ENCODE measurements around the gene CALB2.
A peak's percentile ranks its signal among the peaks of the same experiment; 100 is the strongest.

Gene CALB2

GRCh38 chr16:71399801-71400563, 41.5 kb downstream of the CALB2 start:
- no peak for DNase-seq

DNA sequence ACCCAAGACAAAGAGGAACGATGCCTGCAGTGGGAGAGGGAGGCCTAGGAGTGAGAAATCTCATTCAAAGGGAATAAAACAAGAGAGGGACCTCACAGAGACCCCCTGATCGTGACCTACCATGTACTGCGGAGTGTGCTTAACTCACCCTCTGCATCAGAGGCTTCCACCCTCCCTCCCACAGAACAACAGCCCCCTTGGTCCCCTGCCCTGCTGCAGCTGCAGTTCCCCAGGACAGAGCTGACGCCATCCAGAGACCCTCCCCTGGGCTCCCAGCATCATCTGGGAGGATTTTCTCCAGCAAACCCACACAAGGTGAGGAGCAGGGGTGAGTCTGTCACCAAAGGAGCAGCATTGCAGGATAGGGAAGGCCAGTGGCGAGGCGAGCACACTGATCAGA, 43.5 kb downstream of the CALB2 start:
- no peak for DNase-seq

DNA sequence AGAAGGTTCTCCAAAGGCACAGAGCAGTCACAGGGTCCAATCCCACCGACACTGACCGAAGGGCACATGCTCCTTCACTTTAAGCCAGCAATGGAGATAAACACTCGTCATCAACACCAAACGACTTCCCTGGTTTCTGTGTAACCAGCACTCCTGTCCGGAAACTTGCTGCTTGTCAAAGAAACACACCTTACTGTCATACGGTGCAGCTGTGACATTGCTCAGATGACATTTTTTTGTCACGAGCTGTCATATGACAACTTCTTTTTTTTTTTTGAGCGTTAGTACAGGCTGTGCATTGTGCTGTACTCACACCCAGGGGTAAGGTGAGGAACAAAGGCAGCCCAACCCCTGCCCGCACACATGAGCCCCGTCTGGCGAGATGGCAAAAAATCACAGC, 44.2 kb downstream of the CALB2 start:
- no peak for DNase-seq

DNA sequence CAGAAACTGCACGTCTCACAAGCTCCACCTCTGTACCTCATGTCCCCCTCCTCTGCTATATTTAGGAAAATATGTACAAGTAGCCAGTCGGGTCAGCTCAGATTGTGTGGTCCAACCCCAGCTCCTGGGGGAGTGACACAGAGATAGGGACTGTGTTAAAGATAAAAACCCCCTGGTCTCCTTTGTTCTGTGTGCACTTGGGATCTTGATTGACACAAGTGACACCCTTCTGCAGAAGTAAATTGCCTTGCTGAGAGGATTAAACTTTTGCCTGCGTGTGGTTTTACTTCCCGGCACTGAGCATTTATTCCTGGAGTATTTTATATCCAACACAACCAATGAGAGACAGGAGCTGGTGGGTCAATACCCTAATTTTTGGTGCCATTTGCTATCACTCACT, 45.8 kb downstream of the CALB2 start:
- DNase-seq = no peak

DNA sequence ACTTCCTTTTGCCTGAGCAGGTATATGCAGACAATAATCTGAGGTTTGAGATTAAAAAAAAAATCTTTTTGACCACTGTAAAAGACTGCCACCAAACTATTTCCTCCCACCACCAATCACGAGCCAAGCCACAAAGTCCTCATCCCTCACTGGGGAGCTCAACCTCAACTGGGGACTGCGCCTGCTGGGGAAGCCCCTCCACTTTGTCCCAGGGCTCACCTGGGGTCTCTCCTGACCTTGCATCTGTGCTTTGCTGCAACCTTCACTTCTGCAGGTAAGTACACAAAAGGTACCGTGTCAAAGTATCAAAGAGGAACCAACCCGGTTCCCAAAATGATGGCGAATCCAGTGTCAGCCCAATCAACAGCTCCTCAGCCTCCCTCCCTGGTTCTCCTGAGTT, 47.8 kb downstream of the CALB2 start:
- no peak for DNase-seq

GRCh38 chr16:71406724-71407123, 48.2 kb downstream of the CALB2 start:
- DNase-seq = no peak

- DNase-seq = no peak
These were observed 49.2 kb downstream of the CALB2 start for GRCh38 chr16:71407731-71408130.

DNA sequence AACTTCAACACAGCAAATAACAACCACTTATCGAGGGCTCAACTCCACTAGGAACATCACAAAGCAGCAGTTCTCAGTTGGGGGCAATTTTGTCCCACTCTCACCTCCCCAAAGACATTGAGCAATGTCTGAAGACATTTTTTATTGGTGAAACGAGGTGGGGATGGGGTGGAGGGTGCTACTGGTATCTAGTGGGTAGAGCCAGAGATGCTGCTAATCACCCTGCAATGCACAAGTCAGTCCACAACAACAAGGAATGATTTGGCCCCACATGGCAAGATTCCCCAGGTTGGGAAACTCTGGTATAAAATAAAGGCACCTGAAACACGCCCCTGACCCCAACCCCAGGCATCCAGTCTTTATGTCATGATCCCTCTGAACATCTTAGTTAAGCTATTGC, 50.0 kb downstream of the CALB2 start:
- DNase-seq = no peak

DNA sequence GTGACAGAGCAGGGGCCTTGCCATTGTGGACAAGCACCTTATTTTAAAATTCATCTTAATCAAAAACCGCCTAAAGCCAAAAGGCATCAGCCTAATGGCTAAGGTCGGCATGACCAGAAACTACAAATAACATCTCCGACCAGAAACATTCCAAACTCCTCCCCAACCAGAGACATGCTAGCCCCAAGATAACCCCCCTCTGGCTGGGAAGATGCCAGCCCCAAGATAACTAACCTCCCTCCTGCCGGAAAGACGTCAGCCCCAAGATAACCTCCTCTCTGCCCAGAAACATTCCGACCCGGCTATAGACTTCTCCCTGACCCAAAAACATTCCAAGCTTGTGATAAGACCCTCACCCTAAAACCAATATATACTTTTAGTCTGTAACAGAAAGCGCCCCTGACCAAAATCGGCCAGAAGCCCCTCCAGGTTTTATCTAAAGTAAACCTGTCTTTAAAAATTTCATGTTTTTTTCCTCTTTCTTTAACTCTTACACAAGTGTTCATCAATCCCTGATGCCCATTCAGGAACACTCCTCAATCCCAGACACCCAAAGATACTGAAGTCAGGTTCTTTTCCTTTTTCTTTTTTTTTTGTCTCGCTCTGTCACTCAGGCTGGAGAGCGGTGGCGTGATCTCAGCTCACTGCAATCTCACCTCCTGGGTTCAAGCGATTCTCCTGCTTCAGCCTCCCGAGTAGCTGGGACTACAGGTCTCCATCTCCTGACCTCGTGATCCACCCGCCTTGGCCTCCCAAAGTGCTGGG, 50.7 kb downstream of the CALB2 start:
- DNase-seq = no peak

GRCh38 chr16:71410146-71410545, 51.6 kb downstream of the CALB2 start:
- no peak for DNase-seq

DNA sequence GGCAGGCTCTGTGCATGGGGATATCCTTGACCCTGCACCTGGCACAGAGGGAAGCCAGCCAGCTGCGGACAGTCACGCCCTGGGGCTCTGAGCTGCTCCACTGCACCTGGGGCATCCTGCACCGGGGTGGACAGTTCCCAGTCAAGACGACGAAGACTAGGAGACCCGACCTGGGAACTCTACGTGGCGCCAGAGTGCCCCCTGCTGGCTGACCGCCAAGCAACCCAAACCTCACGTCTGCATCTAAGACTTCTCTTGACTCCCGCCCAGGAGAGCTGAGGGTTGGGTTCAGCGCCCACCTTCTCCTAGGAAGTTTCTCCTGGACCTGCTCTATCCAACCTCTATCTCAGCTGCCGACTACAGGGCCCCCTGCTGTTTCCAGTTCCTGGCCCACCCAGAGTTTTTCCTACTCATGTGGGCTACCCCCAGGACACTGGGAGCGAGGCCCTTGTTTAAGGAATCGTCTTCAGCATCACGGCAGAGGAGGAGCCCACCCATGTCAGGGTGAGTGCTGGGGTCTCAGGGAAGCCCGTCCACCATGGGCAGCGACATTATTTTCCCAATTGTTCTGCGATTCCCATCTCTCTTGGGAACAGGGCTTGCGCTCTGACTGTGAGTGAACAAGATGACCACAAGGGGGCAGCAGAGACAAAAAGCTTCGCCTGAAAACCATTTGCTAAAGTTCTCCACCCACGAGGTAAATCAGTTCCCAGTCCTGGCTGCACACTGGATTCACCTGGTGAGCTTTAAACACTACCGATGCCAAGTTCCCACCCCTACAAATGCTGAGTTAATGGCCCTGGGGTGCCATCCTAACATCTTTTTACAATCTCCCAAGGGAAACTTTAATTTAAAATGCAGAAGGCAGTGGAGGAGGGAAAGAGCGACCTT, 54.0 kb downstream of the CALB2 start:
- DNase-seq = peak; percentile 61 to 78

DNA sequence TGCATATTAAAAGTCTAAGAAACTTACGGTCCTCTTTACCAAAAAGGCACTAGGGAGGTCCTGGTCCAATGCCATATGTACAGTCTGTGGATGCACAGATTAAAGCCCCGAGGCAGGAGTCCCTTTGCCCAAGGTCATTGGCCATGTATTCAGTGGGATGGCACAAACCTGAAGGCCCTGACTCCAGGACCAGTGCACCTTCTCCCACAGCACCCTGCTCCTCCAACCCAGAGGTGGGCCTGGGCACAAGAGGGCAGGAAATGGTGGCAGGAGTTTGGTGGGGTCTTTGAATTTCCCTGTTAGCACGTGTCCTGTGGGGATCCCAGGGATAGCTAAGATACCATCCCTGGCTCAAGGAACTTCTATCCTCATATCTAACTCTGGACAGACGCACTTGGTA, 54.8 kb downstream of the CALB2 start:
- no peak for DNase-seq

GRCh38 chr16:71414038-71414437, 55.5 kb downstream of the CALB2 start:
- no peak for DNase-seq

- DNase-seq = no peak
These were observed 63.4 kb downstream of the CALB2 start for GRCh38 chr16:71421911-71422310.

GRCh38 chr16:71423016-71423415, 64.5 kb downstream of the CALB2 start:
- no peak for DNase-seq

GRCh38 chr16:71423865-71424264, 65.3 kb downstream of the CALB2 start:
- DNase-seq = no peak

DNA sequence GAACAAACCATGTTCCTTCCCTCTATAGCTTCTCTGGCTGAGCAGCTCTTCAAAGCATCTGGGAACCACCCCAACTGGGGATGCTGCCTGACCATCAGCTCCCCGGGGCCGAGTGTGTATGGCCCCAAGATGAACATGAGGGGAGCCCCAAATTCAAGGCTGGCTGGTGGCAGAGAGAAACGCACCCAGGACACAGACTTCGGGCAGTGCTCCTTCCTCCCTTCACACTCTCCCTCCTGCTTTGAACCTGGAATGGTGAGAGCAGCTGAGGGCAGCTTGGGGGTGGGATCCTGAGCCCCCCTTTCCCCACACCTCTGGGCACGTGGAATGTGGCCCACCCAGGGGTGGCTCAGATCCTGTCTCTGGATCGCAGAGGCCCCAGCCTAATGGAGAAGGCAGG, 66.1 kb downstream of the CALB2 start:
- no peak for DNase-seq

DNA sequence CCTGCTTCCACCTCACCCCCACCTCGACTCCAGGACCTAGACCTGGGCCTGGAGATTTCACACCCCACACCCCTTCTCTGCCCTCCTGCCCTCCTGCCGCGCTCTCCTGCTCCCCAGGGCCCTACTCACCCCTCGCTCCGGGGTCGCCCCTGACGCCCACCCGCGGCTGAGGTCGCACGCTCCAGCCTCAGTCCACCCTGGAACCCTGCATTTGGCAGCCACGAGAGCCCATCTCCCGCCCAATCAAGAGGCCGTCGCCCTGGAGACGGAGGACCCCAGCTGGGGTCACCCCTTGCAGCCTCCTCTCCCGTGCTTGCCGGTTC, 67.2 kb downstream of the CALB2 start:
- no peak for DNase-seq

GRCh38 chr16:71426069-71426879, 67.8 kb downstream of the CALB2 start:
- DNase-seq = no peak

DNA sequence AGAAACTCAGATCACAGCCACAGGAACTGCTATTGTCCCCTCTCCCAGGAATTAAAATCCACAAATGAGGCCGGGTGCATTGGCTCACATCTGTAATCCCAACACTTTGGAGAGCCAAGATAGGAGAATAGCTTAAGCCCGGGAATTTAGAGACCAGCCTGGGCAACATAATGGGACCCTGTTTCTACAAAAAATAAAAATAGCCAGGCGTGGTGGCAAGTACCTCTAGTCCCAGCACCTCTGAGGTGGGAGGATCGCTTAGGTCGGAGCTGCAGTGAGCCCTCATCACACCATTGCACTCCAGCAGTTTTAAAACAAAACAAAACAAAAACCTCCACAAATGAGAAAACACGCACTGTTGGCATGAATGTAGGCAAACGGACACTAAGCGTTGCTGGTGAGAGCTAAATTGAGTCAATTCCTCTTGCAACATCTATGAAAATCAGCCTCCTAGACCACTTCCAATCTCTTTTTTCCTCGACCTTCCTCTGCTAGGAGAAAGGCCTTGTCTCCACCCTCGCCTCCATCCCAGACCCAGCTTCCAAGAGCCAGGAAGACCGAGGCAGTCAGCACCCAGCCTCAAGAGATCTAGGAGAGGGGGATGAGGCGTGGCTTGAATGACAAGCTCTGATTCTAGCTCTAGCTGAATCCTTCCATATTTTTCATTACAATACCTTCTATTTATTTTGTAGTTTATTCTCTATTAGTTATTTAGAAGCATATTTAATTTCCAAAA, 68.5 kb downstream of the CALB2 start:
- DNase-seq = no peak

GRCh38 chr16:71428385-71428784, 69.9 kb downstream of the CALB2 start:
- DNase-seq = no peak

- DNase-seq = no peak
These were observed 70.4 kb downstream of the CALB2 start for GRCh38 chr16:71428883-71429282.
